Retina (tissue), 1 donor: ENCODE results near the gene ERGIC1.
A peak's percentile ranks its signal among the peaks of the same experiment; 100 is the strongest.

Experiments
- DNase-seq: peaks from one replicate; pipeline ENCODE4 v3.0.0-alpha.2; 2016

The ERGIC1 gene

DNA sequence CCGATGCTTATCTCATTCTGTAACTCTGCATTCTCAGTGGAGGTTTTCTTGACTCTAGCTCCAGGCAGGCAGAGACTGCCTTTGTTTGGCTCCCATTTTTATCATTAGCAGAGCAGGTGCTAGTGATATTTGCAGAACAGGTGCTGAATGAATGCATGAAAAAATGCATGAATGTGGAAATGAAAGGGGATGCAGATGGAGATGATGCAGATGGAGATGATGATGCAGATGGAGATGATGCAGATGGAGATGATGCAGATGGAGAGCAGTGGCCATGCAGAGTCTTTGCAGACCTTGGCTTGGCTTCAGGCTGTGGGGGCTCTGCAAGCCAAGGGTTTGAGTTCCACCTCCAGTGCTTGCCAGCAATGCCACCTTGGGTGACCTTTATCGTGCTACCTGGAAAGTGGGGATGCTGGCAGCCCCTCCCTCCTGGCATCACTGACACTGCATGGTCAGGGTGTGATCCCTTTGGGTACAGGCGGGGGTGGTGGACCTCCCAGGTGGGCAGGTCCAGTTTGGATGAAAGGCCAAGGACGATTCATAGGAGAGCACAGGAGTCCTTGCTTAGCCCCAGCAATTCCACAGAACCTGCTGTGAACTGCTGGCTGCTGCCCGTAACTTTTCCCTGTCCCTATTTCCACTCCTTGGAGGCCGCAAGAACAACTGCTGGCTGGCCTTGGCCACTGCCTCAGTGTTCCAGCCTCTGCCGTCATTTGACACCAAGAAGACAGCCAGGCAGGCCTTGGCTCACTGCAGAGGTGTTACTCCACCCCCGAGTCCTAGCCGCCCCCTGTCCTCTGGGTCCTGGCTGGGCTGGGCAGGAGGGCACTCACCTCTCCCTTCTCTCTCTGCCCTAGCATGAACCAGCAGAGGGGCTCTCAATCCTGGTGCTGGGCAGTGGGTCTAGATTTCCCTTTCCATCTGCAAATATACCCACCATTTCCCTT, 33.0 kb downstream of the ERGIC1 start:
- DNase-seq: no peak

DNA sequence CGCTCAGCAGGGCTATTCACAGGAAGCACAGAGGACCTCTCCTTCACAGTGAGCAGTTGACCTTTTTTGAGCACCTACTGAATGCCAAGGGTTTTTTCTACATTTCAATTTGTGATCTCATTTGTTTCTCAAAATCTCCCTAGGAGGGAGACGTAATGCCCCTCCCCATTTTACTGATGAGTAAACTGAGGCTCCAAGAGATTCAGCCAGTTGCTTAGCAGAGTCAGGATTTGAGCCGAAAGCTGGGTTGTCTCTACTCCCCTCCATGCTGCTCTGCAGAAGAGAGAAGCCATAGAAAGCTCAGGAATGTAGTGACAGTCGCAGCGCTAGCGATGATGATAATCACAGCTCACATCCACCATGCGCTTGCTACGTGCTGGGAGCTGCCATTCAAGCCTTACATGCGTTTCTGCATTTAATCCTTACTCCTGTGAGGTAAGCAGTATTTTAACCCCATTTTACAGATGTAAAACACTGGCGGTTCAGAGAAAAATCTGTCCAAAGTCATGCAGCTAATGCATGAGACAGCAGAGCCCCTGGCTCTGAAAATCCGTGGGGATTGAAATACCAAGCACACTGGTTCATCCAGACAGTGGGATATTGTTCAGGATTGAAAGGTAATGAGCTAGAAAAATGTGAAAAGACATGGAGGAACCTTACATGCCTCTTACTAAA, 33.8 kb downstream of the ERGIC1 start:
- no peak for DNase-seq

DNA sequence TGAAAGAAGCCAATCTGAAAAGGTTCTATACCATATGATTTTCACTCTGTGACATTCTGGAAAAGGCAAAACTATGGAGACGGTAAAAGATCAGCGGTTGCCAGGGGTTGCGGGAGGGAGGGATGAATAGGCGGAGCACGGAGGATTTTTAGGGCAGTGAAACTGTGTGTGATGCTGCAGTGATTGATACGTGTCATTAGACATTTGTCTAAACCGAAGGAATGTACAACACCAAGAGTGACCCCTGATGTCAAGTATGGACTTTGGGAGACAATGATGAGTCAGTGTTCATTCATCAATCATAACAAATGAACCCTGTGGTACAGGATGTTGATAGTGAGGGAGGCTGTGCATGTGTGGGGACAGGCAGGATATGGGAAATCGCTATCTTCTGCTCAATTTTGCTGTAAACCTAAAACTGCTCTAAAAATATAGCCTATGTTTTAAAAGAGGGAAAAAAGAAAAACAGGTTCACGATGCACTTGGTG, 34.4 kb downstream of the ERGIC1 start:
- DNase-seq: no peak

DNA sequence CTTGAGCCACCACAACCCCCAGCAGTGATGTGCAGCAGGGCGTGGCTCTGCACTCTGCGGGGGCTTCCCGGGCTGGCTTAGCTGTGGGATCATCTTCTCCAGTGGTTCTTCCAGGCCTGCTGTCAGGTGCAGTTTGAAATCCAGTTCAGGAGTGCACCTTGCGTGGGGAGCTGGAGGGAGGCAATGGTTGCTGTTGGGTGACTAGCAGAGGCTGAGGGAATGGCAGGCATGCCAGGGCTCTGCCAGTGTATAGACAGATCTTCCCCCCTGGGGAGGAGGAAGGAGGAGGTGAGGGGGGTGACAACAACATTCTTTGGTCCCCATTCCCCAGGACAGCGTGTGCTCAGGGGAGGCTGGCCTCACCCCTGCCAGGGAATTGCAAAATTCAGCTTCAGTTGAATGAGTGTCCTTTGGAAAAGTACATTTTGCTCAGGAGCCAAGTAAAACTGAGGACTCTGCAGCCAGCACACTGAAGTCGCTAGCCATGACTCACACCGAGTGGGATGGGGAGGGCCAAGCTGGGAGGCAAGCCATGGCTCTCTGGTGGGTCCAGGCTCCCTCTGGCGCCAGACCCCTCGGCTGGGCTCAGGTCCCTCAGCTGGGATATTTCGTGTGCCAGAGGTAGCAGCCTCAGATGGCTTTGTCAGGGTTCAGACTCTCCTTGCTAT, 35.0 kb downstream of the ERGIC1 start:
- no peak for DNase-seq

DNA sequence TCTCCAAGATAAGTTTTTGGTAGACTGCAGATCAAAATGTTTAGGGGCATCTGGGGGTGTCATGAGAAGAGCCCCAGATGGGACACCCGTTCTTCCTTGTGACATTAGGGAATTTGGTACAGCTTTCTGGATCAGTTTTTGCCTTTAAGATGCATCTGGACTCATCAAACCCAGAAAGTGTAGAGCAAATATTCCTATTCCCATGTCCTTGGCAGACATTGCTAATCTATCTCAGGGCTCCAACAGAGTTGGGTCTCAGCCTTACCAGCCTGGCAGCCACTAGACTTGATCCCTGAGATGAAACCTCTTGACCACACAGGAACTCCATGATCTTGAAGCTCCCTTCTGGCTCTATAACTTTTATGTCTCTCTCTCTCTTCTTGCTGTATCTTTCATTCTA, 35.6 kb downstream of the ERGIC1 start:
- DNase-seq: no peak

DNA sequence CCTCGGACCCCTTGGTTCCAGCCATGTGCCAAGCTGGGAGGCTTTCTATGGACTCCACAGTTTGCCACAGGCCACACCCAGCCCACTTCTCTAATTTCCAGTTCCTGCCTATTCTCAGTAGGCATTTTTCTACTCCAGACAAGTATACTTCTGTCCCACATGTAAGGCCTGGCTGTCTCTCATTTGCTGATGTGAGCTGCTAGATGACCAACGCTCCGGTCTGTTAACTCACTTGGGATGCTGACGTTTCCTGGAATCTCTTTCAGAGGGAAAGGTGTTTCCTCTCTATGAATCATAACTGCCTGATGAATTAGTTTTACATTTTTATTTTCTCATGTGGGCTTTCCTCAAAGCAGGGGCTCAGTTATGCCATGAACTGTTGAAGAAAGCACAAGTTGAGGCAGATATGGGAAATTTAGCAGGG, 36.3 kb downstream of the ERGIC1 start:
- no peak for DNase-seq

DNA sequence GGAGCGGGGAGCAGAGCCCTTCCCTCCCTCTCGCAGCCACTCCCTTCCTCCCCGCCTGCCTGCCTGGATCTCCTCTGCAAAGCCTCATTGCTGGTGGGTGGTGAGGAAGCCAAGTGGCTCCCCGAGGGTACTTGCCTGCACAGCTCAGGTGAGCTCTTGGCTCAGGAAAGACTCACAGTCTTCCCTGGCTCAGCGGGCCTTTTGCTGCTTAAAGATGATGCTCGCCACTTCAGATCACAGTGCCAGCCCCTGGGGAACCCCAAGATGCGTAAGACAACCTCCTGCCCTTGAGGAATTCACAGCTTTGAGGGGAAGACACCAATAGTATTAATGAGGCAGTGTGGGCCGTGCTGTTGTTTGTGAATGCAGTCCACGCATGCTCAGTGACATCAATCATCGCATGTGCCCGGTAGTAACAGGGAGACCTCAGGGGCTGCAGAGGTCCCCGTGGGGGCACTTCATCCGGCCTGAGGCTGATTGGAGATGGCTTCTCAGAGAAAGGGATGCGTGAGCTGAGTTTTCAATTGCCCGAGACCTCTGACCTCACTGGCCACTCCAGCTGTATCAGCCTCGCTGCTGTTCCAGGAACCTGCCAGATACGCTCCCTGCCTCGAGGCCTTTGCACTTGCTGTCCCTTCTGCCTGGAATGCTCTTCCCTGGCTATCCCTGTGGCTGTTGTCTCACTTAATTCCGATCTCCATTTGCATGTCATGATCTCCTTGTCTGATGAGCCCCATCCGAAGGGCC, 36.8 kb downstream of the ERGIC1 start:
- DNase-seq: peak; percentile 84

DNA sequence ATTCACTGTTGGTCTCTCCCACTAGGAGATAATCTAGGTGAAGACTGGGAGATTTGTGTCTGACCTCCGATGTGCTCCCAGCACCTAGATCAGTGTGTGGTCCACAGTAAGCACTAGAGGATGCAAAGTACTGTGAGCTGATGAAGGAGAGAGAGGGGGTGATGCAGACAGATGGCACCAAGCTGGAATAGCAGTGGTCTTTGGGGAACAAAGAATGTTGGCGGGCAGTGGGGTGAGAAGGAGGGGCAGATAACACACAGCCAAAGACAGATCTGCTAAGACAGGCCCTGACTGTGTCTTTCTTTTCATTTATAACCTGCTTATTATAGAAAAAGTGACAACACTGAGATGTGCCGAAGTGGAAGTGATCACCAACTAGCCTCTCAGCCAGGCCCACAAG, 37.5 kb downstream of the ERGIC1 start:
- DNase-seq: peak; percentile 75

DNA sequence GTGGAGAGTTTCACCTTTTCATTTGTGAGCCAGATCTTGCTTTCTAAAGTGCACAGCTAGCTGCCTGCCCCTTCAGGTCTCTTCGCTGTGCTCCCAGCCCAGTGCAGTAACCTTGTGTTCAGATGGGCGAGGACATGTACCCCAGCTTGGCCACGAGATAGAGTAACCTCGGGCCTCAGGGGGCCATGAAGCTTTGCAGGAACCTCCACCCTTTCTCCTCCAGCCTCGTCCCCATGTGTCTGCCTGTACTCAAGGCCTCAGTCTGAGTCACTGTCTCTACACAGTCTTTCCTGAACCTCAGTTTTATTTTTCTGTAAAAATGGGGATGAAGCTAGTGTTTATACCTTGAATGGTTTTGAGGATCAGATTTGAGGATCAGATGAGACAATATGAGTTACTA, 37.9 kb downstream of the ERGIC1 start:
- no peak for DNase-seq

DNA sequence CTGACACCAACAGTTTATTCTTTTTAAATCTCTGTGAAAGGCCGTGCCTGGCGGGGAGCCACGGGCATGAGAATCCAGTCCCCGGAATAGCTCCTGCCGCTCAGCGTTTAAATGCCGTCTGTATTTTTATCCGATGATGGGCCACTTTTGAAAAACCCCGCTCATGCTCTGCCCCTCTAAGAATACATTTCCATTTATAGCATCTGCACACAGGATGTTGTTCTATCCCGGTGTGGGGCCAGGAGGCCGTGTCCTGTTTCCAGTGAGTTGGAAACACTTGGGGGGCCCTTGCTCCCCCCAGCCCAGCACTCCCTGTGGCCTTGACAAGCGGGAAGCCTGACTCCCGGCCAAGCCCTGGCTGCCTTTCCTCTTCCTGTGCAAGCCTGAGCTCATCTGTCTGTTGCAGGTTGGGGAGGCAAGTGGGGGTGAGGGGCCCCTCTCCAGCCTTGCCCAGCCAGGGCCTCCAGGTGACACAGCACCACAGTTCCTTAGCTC, 39.0 kb downstream of the ERGIC1 start:
- no peak for DNase-seq

DNA sequence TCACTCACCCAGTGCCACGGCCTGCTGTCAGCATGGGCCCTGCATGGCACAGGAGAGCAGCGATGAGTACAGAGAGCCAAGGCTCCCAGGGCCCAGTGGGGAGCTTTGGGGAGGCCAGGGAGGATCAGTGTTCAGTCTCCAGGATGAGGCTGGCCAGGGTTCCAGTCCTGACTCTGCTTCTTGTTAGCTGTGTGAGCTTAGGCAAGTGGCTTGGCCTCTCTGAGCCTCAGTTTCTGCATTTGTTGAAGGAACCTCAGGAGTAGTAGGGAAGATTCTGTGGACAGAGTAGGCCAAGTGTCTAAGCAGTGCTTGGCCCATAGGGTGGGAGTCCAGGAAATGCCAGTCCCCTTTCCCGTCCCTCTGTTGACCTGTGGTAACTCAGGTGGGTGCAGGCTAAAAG, 39.5 kb downstream of the ERGIC1 start:
- DNase-seq: no peak

DNA sequence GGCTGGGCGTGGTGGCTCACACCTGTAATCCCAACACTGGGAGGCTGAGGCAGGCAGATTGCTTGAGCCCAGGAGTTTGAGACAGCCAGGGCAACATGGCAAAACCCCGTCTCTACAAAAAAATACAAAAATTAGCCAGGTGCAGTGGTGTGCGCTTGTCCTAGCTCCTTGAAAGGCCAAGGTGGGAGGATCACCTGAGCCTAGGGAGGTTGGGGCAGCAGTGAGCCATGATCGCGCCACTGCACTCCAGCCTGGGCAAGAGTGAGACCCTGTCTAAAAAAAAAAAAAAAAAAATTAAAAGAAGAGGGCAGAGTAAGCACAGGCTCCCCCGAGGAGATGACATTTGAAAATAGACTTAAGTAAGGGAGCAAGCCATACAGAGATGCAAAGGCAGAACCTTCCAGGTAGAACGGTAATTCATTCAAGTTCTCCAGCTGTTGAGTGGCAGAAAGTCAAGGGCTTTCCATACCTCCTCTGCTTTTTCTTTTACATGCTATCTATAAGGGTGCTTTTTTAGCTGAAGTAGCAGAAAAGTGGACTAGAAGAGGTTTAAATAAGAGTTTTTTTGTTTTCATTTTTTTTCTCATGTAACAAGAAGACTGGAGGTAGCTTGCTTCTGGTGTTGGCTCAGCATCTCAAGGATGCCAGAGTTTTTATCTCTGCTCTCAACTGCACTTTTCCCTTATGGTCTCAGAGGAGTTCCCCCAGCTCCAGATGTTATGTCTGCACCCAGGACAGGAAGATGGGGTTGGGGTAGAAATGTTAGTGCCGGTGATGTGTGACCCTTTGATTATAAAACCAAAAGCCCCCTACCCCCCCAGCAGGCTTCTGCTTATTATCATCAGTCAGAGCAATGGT, 40.8 kb downstream of the ERGIC1 start:
- no peak for DNase-seq

DNA sequence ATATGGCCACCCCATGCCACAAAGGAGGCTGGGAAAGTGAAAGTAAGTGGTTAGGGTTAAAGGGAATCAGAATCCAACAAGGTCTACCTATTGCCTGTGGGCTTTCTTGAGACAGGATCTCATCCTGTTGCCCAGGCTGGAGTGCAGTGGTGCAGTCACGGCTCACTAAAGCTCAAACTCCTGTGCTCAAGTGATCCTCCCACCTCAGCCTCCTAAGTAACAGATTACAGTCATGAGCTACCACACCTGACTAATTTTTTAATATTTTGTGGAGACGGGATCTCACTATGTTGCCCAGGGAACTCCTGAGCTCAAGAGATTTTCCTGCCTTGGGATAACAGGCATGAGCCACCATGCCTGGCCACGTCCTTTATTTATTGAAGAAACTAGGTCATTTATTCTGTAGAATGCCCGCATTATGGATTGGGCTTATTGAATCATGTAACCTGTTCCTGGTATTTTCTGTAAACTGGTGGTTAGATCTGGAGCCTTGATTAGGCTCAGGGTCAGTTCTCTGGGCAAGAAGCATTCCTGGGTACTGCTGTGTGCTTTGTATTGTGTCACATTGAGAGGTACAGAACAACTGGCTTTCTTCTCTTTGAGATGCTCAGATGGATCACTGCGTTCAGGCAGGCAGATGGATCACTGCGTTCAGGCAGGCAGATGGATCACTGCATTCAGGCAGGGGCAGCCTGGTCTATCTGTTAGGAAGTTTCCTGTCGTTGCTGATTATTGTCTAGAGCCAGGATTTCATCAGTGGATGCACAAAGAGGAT, 41.6 kb downstream of the ERGIC1 start:
- peak; percentile 75 for DNase-seq

DNA sequence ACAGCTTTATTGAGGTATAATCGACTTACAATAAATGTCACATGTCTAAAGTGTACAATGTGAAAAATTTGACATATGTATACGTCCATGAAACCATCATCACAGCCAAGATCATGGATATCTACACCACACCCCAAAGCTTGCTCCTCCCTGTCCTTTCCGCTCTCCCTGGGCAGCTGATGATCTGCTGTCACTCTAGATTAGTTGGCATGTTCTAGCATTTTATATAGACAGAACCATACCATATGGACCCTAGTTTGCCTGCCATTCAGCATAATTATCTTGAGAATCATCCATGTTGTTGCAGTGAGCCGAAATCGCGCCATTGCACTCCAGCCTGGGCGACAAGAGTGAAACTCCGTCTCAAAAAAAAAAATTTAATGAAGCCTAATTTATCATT, 42.5 kb downstream of the ERGIC1 start:
- no peak for DNase-seq

DNA sequence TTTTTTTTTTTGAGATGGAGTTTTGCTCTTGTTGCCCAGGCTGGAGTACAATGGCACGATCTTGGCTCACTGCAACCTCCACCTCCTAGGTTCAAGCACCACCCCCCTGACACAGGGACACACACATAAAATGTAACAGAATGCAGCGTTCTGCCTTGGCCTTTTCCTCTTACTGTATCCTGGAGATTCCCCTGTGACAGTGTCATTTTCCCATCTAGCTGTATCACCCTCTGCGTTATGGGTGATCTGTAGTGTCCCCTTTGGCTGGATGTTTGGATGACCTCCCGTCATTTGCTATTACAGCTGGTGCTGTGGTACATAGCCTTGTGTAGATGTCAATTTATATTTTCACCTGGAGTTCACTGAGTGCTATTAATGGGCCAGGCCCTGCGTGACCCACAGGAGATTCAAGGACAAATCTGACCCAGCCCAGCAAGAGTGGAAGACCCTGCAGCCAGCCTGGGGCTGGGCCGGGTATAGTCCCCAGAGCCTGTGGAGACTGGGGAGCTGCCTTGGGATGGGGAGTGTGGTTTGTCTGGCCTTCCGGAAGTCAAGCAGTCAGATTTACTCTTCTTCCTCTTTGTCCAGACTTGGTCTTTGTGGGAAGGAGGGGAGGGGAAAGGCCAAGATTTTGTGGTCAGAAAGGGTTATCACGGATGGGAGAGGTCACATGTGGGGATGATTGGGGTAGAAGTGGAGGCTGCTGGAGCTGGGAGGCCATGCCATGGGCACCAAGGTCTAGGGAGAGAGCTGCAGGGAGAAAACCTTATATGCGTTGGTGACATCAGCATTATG, 43.6 kb downstream of the ERGIC1 start:
- no peak for DNase-seq

DNA sequence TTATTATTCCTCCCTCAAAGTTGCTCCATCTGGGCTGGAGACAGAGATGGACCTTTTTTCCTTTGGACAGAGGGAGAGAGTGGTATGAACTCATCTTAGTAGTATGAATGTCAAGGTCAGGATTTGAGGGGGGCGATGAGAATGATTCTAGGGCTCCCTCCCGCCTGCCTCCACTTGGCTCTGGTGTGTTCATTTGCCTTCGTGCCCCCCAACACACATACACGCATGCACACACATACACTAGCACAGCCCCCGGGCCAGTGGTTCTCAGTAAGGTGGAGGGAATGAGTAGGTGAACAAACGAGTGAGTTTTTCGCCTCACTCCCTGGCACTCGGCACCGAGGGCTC, 44.5 kb downstream of the ERGIC1 start:
- DNase-seq: no peak

DNA sequence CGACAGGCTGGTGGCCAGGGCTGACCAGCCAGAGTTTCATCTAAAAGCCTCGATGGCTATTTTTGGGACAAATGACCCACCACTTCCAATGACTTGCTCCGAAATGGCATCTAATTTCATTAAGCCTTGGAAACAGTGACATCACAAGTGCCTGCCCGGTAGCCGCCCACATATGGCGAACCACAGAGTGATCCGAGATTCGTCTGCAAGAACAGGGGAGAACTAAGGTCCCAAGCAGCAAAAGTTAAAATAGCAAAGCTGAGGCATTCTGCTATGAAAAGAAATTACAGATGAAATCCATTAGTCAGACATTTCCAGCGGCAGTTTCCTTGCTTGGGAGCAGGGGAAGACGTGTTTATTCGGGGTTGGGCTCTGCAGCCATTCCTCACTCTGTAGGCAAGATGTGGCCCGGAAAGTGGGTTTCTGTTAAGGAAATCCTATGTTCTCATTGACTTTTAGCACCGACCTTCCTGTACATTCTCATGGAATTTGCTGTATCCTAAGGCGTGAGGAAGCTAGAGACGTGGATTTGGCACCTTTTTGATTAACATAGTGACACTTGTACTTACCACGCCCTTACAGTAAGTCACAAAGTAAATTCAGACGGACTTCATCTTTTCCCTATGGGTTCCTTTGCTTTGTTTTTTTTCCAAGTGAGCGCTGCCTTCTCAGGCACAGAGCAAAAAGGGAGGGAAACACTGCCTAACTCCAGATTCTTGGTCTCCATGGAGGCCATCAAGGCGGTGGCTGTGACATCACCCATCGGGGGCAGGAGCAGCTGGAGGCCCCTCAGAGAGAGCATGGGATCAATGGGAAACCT, 45.1 kb downstream of the ERGIC1 start:
- DNase-seq: no peak

DNA sequence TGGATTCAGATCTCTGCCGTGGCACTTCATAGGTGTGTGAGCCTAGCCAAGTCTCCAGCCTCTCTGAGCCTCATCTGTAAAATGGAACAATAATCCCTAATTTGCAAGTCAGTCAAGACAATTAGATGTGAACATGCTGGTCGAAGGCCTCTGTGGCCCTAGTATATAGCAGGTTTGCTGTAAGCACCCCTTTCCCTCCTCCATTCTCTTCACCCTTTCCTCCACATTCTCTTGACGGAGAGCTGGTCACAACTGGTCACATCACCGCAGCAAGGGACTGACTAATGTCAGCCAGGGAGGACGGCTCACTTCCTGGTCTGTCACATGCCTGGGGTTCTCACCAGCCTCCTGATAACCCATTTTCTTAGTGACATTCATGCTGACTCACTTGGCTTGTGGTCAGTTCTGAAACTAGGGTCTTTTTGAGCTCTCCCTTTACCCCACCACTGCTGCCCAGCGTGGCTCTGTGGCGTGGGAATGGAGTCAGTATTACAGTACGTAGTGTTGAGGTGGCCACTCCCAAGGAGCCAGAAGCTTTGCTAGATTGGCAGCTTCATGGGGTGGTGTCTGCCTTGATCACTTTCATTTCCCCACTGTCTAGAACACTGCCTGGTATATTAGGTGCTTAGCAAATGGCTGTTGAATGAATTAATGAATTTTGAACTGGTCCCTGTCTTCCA, 47.8 kb downstream of the ERGIC1 start:
- no peak for DNase-seq

DNA sequence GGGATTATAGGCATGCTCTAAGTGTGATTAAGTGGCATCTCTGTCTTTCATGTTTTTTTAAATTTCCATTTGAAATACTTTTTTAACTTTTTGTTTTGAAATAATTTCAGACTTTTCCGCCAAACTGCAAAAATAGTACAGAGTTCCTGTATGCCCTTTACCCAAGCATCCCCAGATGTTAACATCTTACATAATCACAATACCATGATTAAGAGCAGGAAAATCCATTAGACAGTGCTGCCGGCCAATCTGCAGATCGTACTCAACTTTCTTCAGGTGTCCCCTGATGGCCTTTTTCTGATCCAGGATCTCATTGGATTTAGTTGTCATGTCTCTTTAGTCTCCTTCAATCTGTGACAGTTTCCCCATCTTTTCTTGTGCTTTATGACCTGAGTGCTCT, 49.0 kb downstream of the ERGIC1 start:
- no peak for DNase-seq
